GM13977 (cell line): ENCODE data around the gene LRRC4C.

Experiments used
- DNase-seq: peaks from one replicate; pipeline ENCODE4 v3.0.0; 2012; ENCODE audit warnings: low spot score
- CTCF ChIP-seq: IDR thresholded peaks from 2 replicates; pipeline ENCODE4 v1.5.1; 2012; ENCODE audit warnings: mild to moderate bottlenecking, control low read depth; ENCODE audit not compliant: insufficient read depth; ENCODE audit errors: extremely low read depth, missing control alignments
- in situ Hi-C: fragments of 300-500 bp; cut with MboI; formaldehyde crosslinking; loops from one replicate; pipeline ENCODE4 v1.12.0; 2022; ENCODE audit warnings: low sequenced_read_pairs, low pct_unique_long_range_greater_than_20kb, mixed read lengths, inconsistent platforms; ENCODE audit not compliant: unreplicated experiment

LRRC4C gene

GRCh38 chr11:41286751-41287150 lies 172.7 kb downstream of the LRRC4C start:
- in situ Hi-C loops = no loop called here
- no peak for TF ChIP-seq CTCF

DNA sequence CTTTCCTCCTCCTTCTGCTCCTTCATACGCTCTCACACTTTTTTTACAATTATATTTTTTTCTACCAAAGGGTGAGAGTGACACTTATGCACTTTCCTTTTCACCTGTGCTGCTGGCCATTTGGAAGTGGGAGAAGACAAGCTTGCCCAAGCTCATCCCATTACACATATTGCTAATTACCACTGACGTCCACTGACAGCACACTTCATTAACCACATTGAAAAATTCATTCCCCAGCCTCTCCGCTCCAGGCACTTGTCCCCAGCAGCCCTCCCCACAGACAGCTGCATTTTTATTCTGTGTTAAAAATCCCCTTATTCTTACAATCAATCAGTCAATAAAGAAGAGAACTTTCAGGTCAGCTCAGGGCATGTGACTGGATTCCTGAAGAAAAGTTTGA lies 175.1 kb downstream of the LRRC4C start:
- in situ Hi-C loops = no loop called here
- no peak for TF ChIP-seq CTCF
- no peak for DNase-seq

More at GRCh38 chr11:41286751-41287150, 172.7 kb downstream of the LRRC4C start:
- no peak for DNase-seq

DNA sequence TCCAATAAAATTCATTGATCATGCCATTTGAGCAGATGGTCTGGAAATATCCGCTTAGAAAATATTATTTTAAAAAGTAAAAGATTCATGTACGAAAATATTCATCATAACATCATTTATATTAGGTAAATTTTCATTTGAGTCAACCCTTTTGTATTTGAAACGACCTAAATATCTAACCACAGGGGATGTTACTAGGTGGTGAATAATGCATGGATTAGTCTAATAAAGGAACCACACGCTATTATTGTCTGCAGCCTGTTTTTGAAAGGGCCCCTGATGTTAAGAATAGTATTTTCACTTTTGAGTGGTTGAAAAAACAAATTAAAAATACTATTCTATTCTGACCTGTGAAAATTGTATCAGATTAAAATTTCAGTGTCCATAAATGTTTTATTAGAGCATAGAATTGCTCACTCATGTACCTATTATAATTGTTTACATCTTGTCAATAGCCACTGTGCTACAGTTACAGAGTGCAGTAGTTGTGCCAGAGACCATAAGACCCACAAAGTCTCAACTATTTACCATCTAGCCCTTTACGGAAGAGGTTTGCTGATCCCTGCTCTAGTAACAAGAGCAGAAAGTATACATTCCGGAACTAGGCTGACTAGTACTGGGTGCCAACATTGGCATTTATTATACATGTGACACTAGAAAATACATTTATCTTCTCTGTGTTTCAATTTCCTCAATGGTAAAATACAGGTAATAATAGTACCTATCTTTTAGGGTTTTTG lies 176.1 kb downstream of the LRRC4C start:
- DNase-seq = no peak
- in situ Hi-C loops = no loop called here
- TF ChIP-seq CTCF = no peak

- TF ChIP-seq CTCF = no peak
- no peak for DNase-seq
- in situ Hi-C loops = no loop called here
Measured at GRCh38 chr11:41282395-41282794, 177.1 kb downstream of the LRRC4C start.

- no peak for DNase-seq
- in situ Hi-C loops = no loop called here
- no peak for TF ChIP-seq CTCF
Measured at GRCh38 chr11:41281131-41281742, 178.2 kb downstream of the LRRC4C start.

- in situ Hi-C loops = no loop called here
- no peak for TF ChIP-seq CTCF
- DNase-seq = no peak
Measured at GRCh38 chr11:41274831-41275230, 184.6 kb downstream of the LRRC4C start.

DNA sequence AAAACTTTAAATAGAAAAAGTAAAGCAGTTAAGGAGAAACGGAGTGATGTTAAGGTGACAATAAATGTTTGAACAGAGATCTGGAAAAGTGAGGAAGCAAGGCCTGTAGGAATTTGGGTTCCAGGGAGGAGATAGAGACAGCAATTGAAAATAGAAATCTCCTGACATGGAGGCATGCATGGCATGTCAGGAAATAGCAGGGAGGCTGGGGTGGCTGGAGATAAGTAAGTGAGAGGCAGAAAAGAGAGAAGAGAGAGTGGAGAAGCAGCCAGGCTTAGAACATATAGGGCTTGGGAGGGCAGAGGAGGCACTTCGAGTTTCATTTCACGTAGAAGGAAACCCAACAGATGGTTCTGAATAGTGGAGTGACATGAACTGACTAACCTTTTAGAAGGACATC lies 185.5 kb downstream of the LRRC4C start:
- TF ChIP-seq CTCF = no peak
- in situ Hi-C loops = no loop called here
- DNase-seq = no peak
